Measurements from ENCODE around the gene TPST1.

TPST1 gene

GRCh38 chr7:66281678-66282590 is 76.8 kb downstream of the TPST1 start:
- H3K4me3 ChIP-seq (replicated peaks in 1 of 2; ENCODE audit: low read depth in 2 of 2, low read length in 2 of 2): no peak overlapping the region
- DNase-seq (ENCODE audit: low read depth in 2 of 2): peak; percentile 91 to 97
- no peak for TF ChIP-seq CTCF (IDR thresholded peaks at IDR 0.05; ENCODE audit: low read depth, low read length)

DNA sequence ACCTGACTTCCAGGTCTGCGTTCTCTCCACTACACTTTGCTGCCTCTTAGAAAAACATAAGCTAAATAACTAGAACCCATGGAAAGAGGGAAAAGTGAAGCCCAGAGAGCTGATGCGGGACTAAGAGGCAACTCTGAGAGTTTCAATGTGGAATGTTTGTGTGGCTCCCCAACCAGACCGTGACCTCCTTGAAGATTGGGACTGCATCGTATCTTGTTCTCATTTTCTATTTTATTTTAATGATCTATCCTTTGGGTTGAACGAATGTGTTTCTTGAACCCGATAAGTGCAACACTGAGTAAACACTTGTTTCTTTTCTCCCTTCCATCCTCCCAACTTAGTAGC is 77.4 kb downstream of the TPST1 start:
- no peak for DNase-seq (ENCODE audit: low read depth in 2 of 2)
- no peak overlapping the region for H3K4me3 ChIP-seq (replicated peaks in 1 of 2; ENCODE audit: low read depth in 2 of 2, low read length in 2 of 2)
- no peak for TF ChIP-seq CTCF (IDR thresholded peaks at IDR 0.05; ENCODE audit: low read depth, low read length)

GRCh38 chr7:66283003-66283920 is 78.1 kb downstream of the TPST1 start:
- DNase-seq (ENCODE audit: low read depth in 2 of 2): peak; percentile 74 to 92
- no peak for TF ChIP-seq CTCF (IDR thresholded peaks at IDR 0.05; ENCODE audit: low read depth, low read length)

DNA sequence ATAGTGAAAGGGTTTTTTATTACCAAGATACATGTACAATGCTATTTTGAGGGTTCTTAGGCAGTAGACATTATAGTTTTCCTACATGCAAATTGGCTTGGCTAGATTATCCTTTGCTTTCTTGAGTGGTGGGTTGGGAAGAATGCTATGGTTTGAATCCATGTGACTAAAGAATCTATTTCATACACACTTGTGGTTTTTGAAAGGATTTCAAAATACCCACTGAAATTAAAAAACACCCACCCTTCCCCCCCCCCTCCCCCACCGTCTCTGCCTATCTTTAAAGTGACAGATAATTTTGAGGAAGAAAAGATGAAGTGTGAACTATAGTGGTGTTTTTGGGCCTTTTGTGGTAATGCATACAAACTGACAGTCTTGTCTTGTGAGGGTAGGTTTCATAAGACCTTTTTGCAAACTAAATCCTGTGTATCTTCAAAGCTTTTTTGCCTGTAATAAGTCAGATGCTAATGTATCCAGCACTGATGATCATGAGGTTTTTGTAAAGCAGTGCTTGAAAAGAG is 90.9 kb downstream of the TPST1 start:
- peak; percentile 43 to 73 for DNase-seq (ENCODE audit: low read depth in 2 of 2)
- no peak for TF ChIP-seq CTCF (IDR thresholded peaks at IDR 0.05; ENCODE audit: low read depth, low read length)
- H3K4me3 ChIP-seq (replicated peaks in 1 of 2; ENCODE audit: low read depth in 2 of 2, low read length in 2 of 2): no peak overlapping the region

More at GRCh38 chr7:66283003-66283920, 78.1 kb downstream of the TPST1 start:
- no peak overlapping the region for H3K4me3 ChIP-seq (replicated peaks in 1 of 2; ENCODE audit: low read depth in 2 of 2, low read length in 2 of 2)

DNA sequence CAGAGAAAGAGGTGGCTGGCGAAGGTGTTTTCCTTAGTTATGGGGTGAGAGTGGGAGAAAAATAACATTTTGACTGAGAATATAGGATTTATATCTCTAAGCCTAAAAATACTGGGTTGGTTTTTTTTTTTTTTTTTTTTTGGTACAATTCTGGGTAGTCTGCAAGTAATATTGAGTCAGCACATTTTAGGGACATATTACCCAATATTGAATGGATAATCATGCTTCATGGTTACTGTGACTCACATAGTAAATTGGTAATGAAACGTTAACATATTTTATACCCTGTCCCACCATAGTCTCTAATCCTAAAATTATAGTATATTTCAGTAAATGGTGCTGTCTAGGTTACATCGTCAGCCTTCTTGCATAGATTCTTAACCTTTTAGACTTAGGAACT is 91.4 kb downstream of the TPST1 start:
- no peak overlapping the region for H3K4me3 ChIP-seq (replicated peaks in 1 of 2; ENCODE audit: low read depth in 2 of 2, low read length in 2 of 2)
- peak; percentile 58 to 74 for DNase-seq (ENCODE audit: low read depth in 2 of 2)

More for the DNA sequence above, 91.4 kb downstream of the TPST1 start:
- no peak for TF ChIP-seq CTCF (IDR thresholded peaks at IDR 0.05; ENCODE audit: low read depth, low read length)
